Measurements from ENCODE around the gene HRAS. TPM values are rescaled to one million over a fixed set of nuclear protein-coding genes. Genes with fewer than 3 reads are reported as not detected.

Gene HRAS
- total and polyA plus RNA-seq, 10 donors: 16.6 to 90.9 (median 31.2) TPM

- peak; percentile 93 to 94 (median 93) for TF ChIP-seq POLR2AphosphoS5 (IDR thresholded peaks at IDR 0.05)
- TF ChIP-seq POLR2A (IDR thresholded peaks at IDR 0.05): peak in 1 of 3 donors; percentile 29
- peak in 2 of 11 experiments; percentile 10 to 28 for TF ChIP-seq CTCF (IDR thresholded peaks at IDR 0.05 in 8 of 11, conservative IDR thresholded peaks at IDR 0.05 in 3 of 11)
- WGBS, 5 donors: 0 to 1% (median 1%) methylated on average over 29 to 93 of the region's 93 CpGs
- peaks cover 29 to 59% (median 52%) of the 10 kb centered on the region in 6 donors for H3K4me1 ChIP-seq
- no peaks in the 10 kb centered on the region for H3K9me3 ChIP-seq
- H3K36me3 ChIP-seq: peaks cover 0 to 19% (median 17%) of the 10 kb centered on the region in 6 donors
- H3K27me3 ChIP-seq (replicated peaks in 1 of 7): peaks cover 0 to 24% (median 0%) of the 10 kb centered on the region in 7 donors
- intact Hi-C loops (cut with DNase I; ENCODE audit: low total_unique reads): no loop called here
- peak; percentile 98 for DNase-seq
- peak within 1 kb of the TSS; percentile 69 to 95 (median 88) for H3K27ac ChIP-seq
- peak within 1 kb of the TSS; percentile 66 to 96 (median 76) for H3K4me3 ChIP-seq
Measured at GRCh38 chr11:536841-537621, 1.7 kb upstream of the HRAS start, which contains the start of gene LRRC56. Gene LRRC56, plus strand, starts transcription at chr11:537527. Its CDS starts 3,158 bp downstream, at chr11:540685.

DNA sequence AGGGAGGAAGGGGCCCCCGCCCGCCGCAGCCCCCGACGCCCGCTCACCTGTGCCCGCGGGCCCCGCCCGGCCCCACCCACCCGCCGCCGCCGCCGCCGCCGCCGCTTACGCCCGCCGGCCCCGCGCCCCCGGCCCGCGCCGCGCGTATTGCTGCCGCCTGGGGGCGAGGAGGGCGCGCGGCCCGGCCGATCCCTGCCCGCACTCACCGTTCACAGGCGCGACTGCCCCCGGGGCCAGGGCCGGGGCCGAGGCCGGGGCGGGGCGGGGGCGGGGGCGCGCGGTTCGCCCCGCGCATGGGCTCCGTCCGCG is 212 bp downstream of the HRAS start:
- Histone ChIP-seq H3K27me3 (replicated peaks in 1 of 7) (peaks cover 0 to 24% (median 0%) of the 10 kb centered on the region in 7 donors), H3K9me3 (no peaks in the 10 kb centered on the region), H3K27ac (peak overlapping the region in 4 of 8 donors; percentile 54 to 95 (median 92)), H3K36me3 (peaks cover 0 to 33% (median 26%) of the 10 kb centered on the region in 6 donors), H3K4me1 (peaks cover 29 to 64% (median 54%) of the 10 kb centered on the region in 6 donors), H3K4me3 (peak overlapping the region; percentile 66 to 96 (median 76))
- intact Hi-C loops (cut with DNase I; ENCODE audit: low total_unique reads): no loop called here
- WGBS, 5 donors: 0 to 20% (median 3%) methylated on average over 1 to 54 of the region's 56 CpGs
- no peak for DNase-seq
- no peak for TF ChIP-seq CTCF (IDR thresholded peaks at IDR 0.05 in 8 of 11, conservative IDR thresholded peaks at IDR 0.05 in 3 of 11)

DNA sequence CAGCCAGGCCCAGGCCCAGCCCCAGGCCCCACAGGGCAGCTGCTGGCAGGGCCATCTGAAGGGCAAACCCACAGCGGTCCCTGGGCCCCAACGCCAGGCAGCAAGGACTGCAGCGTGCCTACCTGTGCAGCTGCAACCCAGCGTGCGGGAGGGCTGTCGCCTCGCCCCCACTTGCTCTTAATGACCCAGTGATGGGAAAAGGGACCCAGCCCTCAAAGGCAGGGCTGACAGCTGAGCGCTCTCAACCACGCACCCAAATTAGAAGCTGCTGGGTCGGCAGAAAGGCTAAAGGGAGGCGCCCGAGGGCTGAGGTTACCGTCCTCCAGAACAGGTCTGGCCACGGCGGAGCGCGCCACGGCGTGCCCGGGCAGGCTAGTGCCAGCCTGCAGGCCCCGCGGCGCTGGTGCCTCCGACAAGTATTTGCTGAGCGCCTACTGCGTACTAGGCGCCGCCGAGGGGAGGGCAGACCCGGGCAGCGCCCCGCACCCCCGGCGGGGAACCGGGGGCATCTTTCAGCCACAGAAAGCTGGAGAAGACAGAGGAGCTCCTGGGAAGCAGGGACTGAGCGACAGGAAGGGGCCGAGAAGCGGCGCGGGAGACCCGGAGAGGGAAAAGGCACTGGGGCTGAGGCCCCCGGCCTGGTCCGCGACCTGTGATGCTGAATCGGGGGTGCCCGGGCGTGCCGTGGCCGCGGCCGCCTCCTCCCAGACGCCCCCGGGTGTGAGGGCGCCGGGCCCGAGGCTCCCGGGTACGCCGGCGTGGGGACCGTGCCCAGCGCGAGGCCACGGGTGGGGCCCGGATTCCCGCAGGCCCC is 773 bp downstream of the HRAS start:
- no peaks in the 10 kb centered on the region for H3K9me3 ChIP-seq
- intact Hi-C loops (cut with DNase I; ENCODE audit: low total_unique reads): no loop called here
- H3K4me1 ChIP-seq: peaks cover 29 to 64% (median 54%) of the 10 kb centered on the region in 6 donors
- TF ChIP-seq CTCF (IDR thresholded peaks at IDR 0.05 in 8 of 11, conservative IDR thresholded peaks at IDR 0.05 in 3 of 11) (no peak), POLR2A (IDR thresholded peaks at IDR 0.05) (no peak), POLR2AphosphoS5 (IDR thresholded peaks at IDR 0.05) (peak in 2 of 3 donors; percentile 30 to 57)
- H3K36me3 ChIP-seq: peaks cover 0 to 38% (median 26%) of the 10 kb centered on the region in 6 donors
- H3K4me3 ChIP-seq: peak overlapping the region; percentile 66 to 96 (median 76)
- 5 to 12% (median 9%) methylated on average over 39 to 66 of the region's 66 CpGs for WGBS, 5 donors
- peaks cover 0 to 24% (median 0%) of the 10 kb centered on the region in 7 donors for H3K27me3 ChIP-seq (replicated peaks in 1 of 7)
- H3K27ac ChIP-seq: peak overlapping the region in 7 of 8 donors; percentile 3 to 95 (median 58)
- peak; percentile 89 for DNase-seq

All from spleen (tissue), 11 donors.